Hepatocyte (in vitro differentiated cells): ENCODE results near the gene RPP40.

Experiments
- CTCF ChIP-seq: fragments of 200-600 bp; sonication (generic); IDR thresholded peaks from 2 replicates; pipeline ENCODE4 v1.5.1; 2016; ENCODE audit warnings: antibody characterized with exemption, mild to moderate bottlenecking; ENCODE audit not compliant: poor library complexity
- EZH2 ChIP-seq: fragments of 200-600 bp; sonication (generic); IDR thresholded peaks from 2 replicates; pipeline ENCODE4 v1.6.1; 2016; ENCODE audit warnings: antibody characterized with exemption, mild to moderate bottlenecking, borderline replicate concordance
- EZH2phosphoT487 ChIP-seq: fragments of 200-600 bp; sonication (generic); IDR thresholded peaks from one replicate; pipeline ENCODE4 v1.6.1; 2018; ENCODE audit warnings: antibody characterized with exemption, mild to moderate bottlenecking, low read depth, moderate library complexity; ENCODE audit not compliant: unreplicated experiment, severe bottlenecking

GRCh38 chr6:5020142-5020541 is 16.3 kb upstream of the RPP40 start:
- TF ChIP-seq CTCF, result no peak
- no peak for TF ChIP-seq EZH2
- TF ChIP-seq EZH2phosphoT487, result no peak
